Neutrophil (primary cell): ENCODE measurements around the gene DHRS7B.
A peak's percentile ranks its signal among the peaks of the same experiment; 100 is the strongest.

Source experiments
- H3K27ac ChIP-seq: fragments of 200-600 bp; sonication (generic); 2 replicates; pipeline ENCODE4 v1.5.1; 2016; ENCODE audit warnings: mild to moderate bottlenecking, moderate library complexity
- H3K27me3 ChIP-seq: fragments of 200-600 bp; sonication (generic); 2 replicates; pipeline ENCODE4 v1.6.0; 2016; ENCODE audit warnings: mild to moderate bottlenecking
- H3K36me3 ChIP-seq: fragments of 200-600 bp; sonication (generic); 2 replicates; pipeline ENCODE4 v1.5.1; 2017
- H3K4me1 ChIP-seq, 2 experiments: fragments of 200-600 bp in 1 of 2; sonication (generic) in 1 of 2; 1 replicate in 1 of 2; 2 replicates in 1 of 2; pipeline versions ENCODE4 v1.5.1 to v1.6.1; 2013 to 2016; ENCODE audit warnings: low read depth in 1 of 2, low read length in 1 of 2, mild to moderate bottlenecking in 1 of 2, moderate library complexity in 1 of 2; ENCODE audit not compliant: control insufficient read depth in 1 of 2, insufficient read depth in 1 of 2
- H3K4me3 ChIP-seq, 2 experiments: fragments of 200-600 bp in 1 of 2; sonication (generic) in 1 of 2; 1 replicate in 1 of 2; 2 replicates in 1 of 2; pipeline ENCODE4 v1.5.1; 2013 to 2016; ENCODE audit warnings: low read depth in 1 of 2, low read length in 1 of 2, mild to moderate bottlenecking in 1 of 2, moderate library complexity in 1 of 2
- H3K9me3 ChIP-seq: fragments of 200-600 bp; sonication (generic); 2 replicates; pipeline ENCODE4 v1.5.1; 2016
- CTCF ChIP-seq: fragments of 200-600 bp; sonication (generic); IDR thresholded peaks from 2 replicates; pipeline ENCODE4 v1.5.1; 2016; ENCODE audit warnings: antibody characterized with exemption

Gene DHRS7B

DNA sequence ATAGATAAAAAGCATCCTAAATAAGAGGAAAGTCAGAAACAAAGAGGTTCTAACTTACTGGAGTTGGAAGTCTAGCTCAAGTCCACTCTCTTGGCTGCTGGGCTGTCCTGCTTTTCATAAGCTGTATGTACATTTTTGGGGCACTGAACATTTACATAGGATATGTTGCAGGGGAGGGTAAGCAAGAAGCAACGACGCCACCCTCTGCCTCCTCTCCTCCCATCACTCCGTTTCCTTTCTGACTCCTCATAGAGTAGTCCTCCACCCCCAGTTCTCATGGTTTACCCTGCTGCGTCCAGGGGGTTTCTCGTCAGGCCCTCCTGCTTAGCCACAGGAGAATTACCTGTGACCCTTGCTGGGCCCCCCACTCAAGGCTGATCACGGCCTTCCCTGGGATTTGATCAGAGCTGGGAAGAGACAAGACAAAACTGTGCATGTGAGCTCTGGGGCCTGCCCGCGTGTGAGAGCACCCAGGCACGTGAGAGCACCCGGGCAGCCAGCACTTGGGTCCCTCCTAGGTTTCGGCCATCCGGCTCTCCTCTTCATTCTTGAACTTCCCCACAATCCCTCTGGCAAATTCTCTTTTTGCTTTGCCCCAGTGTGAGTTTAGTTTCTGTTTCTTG, 50.1 kb downstream of the DHRS7B start:
- Histone ChIP-seq H3K27me3 (no peaks in the 10 kb centered on the region), H3K27ac (no peak overlapping the region), H3K4me1 (no peaks in the 10 kb centered on the region), H3K9me3 (no peaks in the 10 kb centered on the region), H3K36me3 (peaks cover 56% of the 10 kb centered on the region), H3K4me3 (no peak overlapping the region)
- no peak for TF ChIP-seq CTCF

DNA sequence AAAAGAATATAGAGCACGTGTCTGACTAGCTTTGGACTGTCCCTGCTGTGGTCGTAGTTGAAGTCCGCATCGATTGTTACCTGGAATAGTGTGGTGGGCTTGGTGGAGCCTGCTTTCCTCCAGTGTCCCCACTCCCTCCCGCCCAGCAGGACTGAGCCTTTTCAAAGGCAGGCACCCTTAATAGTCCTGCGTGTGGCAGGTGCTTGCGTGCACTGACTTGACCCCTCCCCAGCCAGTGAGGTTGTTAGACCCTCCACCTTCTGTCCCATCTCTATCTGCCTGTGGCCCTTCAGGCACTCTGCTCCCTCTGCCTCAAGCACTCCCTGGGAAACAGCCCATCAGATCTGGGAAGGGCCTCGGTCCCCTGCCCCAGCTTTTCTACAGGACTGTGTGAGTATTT, 50.6 kb downstream of the DHRS7B start:
- H3K4me3 ChIP-seq: no peak overlapping the region
- no peaks in the 10 kb centered on the region for H3K9me3 ChIP-seq
- H3K27ac ChIP-seq: no peak overlapping the region
- TF ChIP-seq CTCF: no peak
- peaks cover 51% of the 10 kb centered on the region for H3K36me3 ChIP-seq
- no peaks in the 10 kb centered on the region for H3K4me1 ChIP-seq
- no peaks in the 10 kb centered on the region for H3K27me3 ChIP-seq

- H3K4me1 ChIP-seq: no peaks in the 10 kb centered on the region
- no peaks in the 10 kb centered on the region for H3K27me3 ChIP-seq
- no peak overlapping the region for H3K4me3 ChIP-seq
- no peaks in the 10 kb centered on the region for H3K9me3 ChIP-seq
- no peak overlapping the region for H3K27ac ChIP-seq
- peaks cover 45% of the 10 kb centered on the region for H3K36me3 ChIP-seq
- TF ChIP-seq CTCF: no peak
Observed at GRCh38 chr17:21177854-21178600, 51.3 kb downstream of the DHRS7B start.

GRCh38 chr17:21183468-21183867, 56.7 kb downstream of the DHRS7B start:
- no peak overlapping the region for H3K27ac ChIP-seq
- H3K9me3 ChIP-seq: no peaks in the 10 kb centered on the region
- no peak for TF ChIP-seq CTCF
- no peaks in the 10 kb centered on the region for H3K27me3 ChIP-seq
- H3K36me3 ChIP-seq: peaks cover 33% of the 10 kb centered on the region
- peaks cover 21 to 25% of the 10 kb centered on the region in 2 experiments for H3K4me1 ChIP-seq
- no peak overlapping the region for H3K4me3 ChIP-seq

- no peak for TF ChIP-seq CTCF
- peak overlapping the region; percentile 88 for H3K27ac ChIP-seq
- peaks cover 43% of the 10 kb centered on the region for H3K36me3 ChIP-seq
Observed at GRCh38 chr17:21184570-21184969, 57.8 kb downstream of the DHRS7B start.

More at GRCh38 chr17:21184570-21184969, 57.8 kb downstream of the DHRS7B start:
- H3K4me3 ChIP-seq: no peak overlapping the region
- no peaks in the 10 kb centered on the region for H3K9me3 ChIP-seq
- peaks cover 21 to 25% of the 10 kb centered on the region in 2 experiments for H3K4me1 ChIP-seq
- no peaks in the 10 kb centered on the region for H3K27me3 ChIP-seq
